SK-N-SH (cell line): ENCODE measurements around the gene CDKL5. TPM values are rescaled to one million over a fixed set of nuclear protein-coding genes. Genes with fewer than 3 reads are reported as not detected.

Source experiments
- CTCF ChIA-PET: fragments of 300-600, 350-600 bp; formaldehyde crosslinking; extraction: SDS; loops from one replicate; lab custom pipeline; 2021; lab: Yijun Ruan, JAX
- POLR2A ChIA-PET: fragments of 350-600 bp; sonication (Branson Sonifier 250); formaldehyde crosslinking; extraction: SDS; loops from one replicate; lab custom pipeline; 2020; ENCODE audit warnings: antibody characterized with exemption, inconsistent platforms; lab: Yijun Ruan, JAX
- DNase-seq: peaks from one replicate; pipeline ENCODE4 v3.0.0; 2012
- H2AFZ ChIP-seq: fragments of 200-600 bp; sonication (generic); 2 replicates; pipeline ENCODE4 v1.8.1; 2016; ENCODE audit warnings: antibody characterized with exemption, mild to moderate bottlenecking, low read depth
- H3F3A ChIP-seq: fragments of 200-600 bp; sonication (generic); replicated peaks from 2 replicates; pipeline ENCODE3; 2016; ENCODE audit warnings: antibody characterized with exemption, mild to moderate bottlenecking; ENCODE audit not compliant: insufficient read depth
- H3K27ac ChIP-seq, 2 experiments: fragments of 200-500 bp in 1 of 2; fragments of 200-600 bp in 1 of 2; sonication (Bioruptor generic) in 1 of 2; sonication (generic), shearing (Covaris generic) in 1 of 2; 2 replicates each; pipeline versions ENCODE4 v1.5.1 to v1.6.1; 2014 to 2016; ENCODE audit warnings: low read depth in 2 of 2, inconsistent platforms in 1 of 2, low read length in 1 of 2, mild to moderate bottlenecking in 1 of 2, mixed read lengths in 1 of 2
- H3K27me3 ChIP-seq: fragments of 200-600 bp; sonication (generic), shearing (Covaris generic); 2 replicates; pipeline ENCODE4 v1.6.1; 2016; ENCODE audit warnings: mixed run types; ENCODE audit not compliant: insufficient read depth
- H3K36me3 ChIP-seq, 2 experiments: fragments of 200-500 bp in 1 of 2; fragments of 200-600 bp in 1 of 2; sonication (Bioruptor generic) in 1 of 2; sonication (generic) in 1 of 2; replicated peaks in 1 of 2; 2 replicates each; pipeline versions ENCODE3 to v1.5.1; 2014 to 2016; ENCODE audit warnings: low read length in 1 of 2, mild to moderate bottlenecking in 1 of 2; ENCODE audit not compliant: insufficient read depth in 2 of 2, control insufficient read depth in 1 of 2
- H3K4me1 ChIP-seq, 2 experiments: fragments of 200-500 bp in 1 of 2; fragments of 200-600 bp in 1 of 2; sonication (Bioruptor generic) in 1 of 2; sonication (generic), shearing (Covaris generic) in 1 of 2; 2 replicates each; pipeline versions ENCODE4 v1.5.1 to v1.6.1; 2014 to 2016; ENCODE audit warnings: low read depth in 1 of 2, low read length in 1 of 2, mixed run types in 1 of 2; ENCODE audit not compliant: insufficient read depth in 2 of 2, control insufficient read depth in 1 of 2
- H3K4me2 ChIP-seq: fragments of 200-600 bp; sonication (generic), shearing (Covaris generic); 2 replicates; pipeline ENCODE4 v1.6.1; 2017; ENCODE audit warnings: mixed run types
- H3K4me3 ChIP-seq, 2 experiments: fragments of 200-500 bp in 1 of 2; fragments of 200-600 bp in 1 of 2; sonication (Bioruptor generic) in 1 of 2; sonication (generic), shearing (Covaris generic) in 1 of 2; 2 replicates each; pipeline versions ENCODE4 v1.5.1 to v1.8.1; 2014 to 2016; ENCODE audit warnings: low read depth in 2 of 2, inconsistent platforms in 1 of 2, low read length in 1 of 2, mild to moderate bottlenecking in 1 of 2, mixed read lengths in 1 of 2, moderate library complexity in 1 of 2
- H3K79me2 ChIP-seq: fragments of 200-600 bp; sonication (generic); 2 replicates; pipeline ENCODE4 v1.8.1; 2017; ENCODE audit warnings: mild to moderate bottlenecking; ENCODE audit not compliant: insufficient read depth
- H3K9ac ChIP-seq: fragments of 200-600 bp; sonication (generic); 2 replicates; pipeline ENCODE4 v1.6.1; 2017; ENCODE audit warnings: mixed run types
- H3K9me2 ChIP-seq: fragments of 200-600 bp; sonication (generic); 2 replicates; pipeline ENCODE4 v1.6.1; 2017; ENCODE audit warnings: mixed run types
- H3K9me3 ChIP-seq: fragments of 200-600 bp; sonication (generic); 2 replicates; pipeline ENCODE4 v1.6.1; 2017; ENCODE audit warnings: mixed run types, mild to moderate bottlenecking, moderate library complexity
- H4K20me1 ChIP-seq: fragments of 200-600 bp; sonication (generic); 2 replicates; pipeline ENCODE4 v1.6.1; 2017; ENCODE audit warnings: mild to moderate bottlenecking, mixed run types; ENCODE audit not compliant: insufficient read depth
- CHD2 ChIP-seq: fragments of 150-350 bp; IDR thresholded peaks from 2 replicates; pipeline ENCODE4 v1.6.1; 2018; ENCODE audit warnings: low read length; ENCODE audit not compliant: partially characterized antibody
- GATA2 ChIP-seq: sonication (generic); formaldehyde crosslinking; IDR thresholded peaks from 2 replicates; pipeline ENCODE4 v1.5.0; 2020; ENCODE audit warnings: mild to moderate bottlenecking, missing genetic modification reagents
- JUND ChIP-seq: IDR thresholded peaks from 2 replicates; pipeline ENCODE4 v1.4.0; 2012
- NFIC ChIP-seq: IDR thresholded peaks from 2 replicates; pipeline ENCODE4 v1.4.0; 2012; ENCODE audit warnings: borderline replicate concordance
- RFX5 ChIP-seq: IDR thresholded peaks from 2 replicates; pipeline ENCODE4 v1.6.1; 2012; ENCODE audit warnings: mild to moderate bottlenecking, improper control_type of control experiment, low read length
- SIN3A ChIP-seq: IDR thresholded peaks from 2 replicates; pipeline ENCODE4 v1.6.1; 2012; ENCODE audit warnings: low read depth, mild to moderate bottlenecking, low read length, moderate library complexity, borderline replicate concordance
- TCF12 ChIP-seq: IDR thresholded peaks from 2 replicates; pipeline ENCODE4 v1.4.0; 2012
- TEAD4 ChIP-seq: IDR thresholded peaks from 2 replicates; pipeline ENCODE4 v1.4.0; 2012; ENCODE audit warnings: mild to moderate bottlenecking, borderline replicate concordance; ENCODE audit not compliant: insufficient read depth
- WGBS: methylation state at CpG from one replicate; pipeline ENCODE4 v1.1.6; 2017; ENCODE audit warnings: low lambda C conversion rate; 5-methylcytosine and 5-hydroxymethylcytosine counted together
- polyA plus RNA-seq, 3 experiments: library from polyadenylated mRNA; depleted of rRNA; stranded (reverse); fragments of >200 nt; gene quantifications; 2 replicates each; pipeline ENCODE4 v1.2.3, GENCODE V29; 2012
- TF ChIP-seq, protein P1 (sequence below): IDR thresholded peaks from 2 replicates; pipeline ENCODE4 v1.6.1; 2012; ENCODE audit warnings: mild to moderate bottlenecking, low read depth, low read length, moderate library complexity
- TF ChIP-seq, protein P2 (sequence below): IDR thresholded peaks from 2 replicates; pipeline ENCODE4 v1.4.0; 2012; ENCODE audit warnings: low read depth, borderline replicate concordance
- TF ChIP-seq, protein P3 (sequence below): IDR thresholded peaks from 2 replicates; pipeline ENCODE4; 2012
- TF ChIP-seq, protein P4 (sequence below): IDR thresholded peaks from 2 replicates; pipeline ENCODE4 v1.4.0; 2012; ENCODE audit warnings: low read depth, borderline replicate concordance

The CDKL5 gene
- polyA plus RNA-seq, 1 of the 3 experiments (the other 2 are of a cell fraction): 1.3 TPM

DNA sequence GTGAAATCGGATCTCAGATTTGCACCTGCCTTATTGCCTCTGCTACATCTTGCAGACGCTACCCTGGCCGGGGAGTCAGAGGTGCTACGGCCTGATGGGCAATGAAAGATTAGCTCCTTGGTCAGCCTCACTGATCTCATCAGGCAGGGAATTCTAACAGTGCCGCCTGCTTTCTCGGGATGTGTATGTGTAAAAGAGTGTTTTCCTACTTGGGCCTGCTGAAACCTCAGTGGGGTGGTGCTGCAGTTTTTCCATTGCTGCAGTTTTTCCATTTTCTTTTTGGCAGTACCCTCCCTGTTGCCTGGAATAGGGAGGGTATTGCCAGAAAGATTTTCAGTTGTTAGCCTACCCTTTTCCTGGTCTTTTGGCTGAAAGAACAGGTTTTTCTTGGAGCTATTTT lies 117.5 kb downstream of the CDKL5 start:
- ChIA-PET CTCF (interaction anchor here (1.4 kb wide), 1 partner anchor 13 kb away, joined by 3 read pairs; no protein-coding TSS in a partner anchor), POLR2A (no interaction called here)
- H3K27ac ChIP-seq: no peak overlapping the region

DNA sequence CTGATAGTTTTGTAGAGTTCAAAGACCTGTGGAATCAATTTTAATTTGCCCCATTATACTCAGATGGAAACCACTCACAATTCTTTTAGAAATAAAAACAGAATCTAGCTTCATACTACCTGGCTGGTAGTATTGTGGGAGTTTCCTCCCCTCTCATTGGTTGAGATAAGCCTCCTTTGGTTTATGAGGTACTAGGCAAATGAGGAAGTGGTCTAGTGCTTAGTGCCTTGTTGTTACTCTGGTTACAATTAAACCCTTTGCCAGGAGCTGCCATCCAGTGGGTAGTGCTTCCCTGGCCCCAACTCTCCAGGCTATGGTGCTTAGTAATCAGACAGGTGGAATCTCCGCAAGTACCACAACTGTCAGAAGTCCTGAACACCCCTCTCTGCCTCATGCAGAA lies 118.3 kb downstream of the CDKL5 start:
- ChIA-PET CTCF (interaction anchor here (1.4 kb wide), 1 partner anchor 12 kb away, joined by 3 read pairs; no protein-coding TSS in a partner anchor), POLR2A (no interaction called here)
- Histone ChIP-seq H3K79me2 (no peaks in the 10 kb centered on the region), H3K36me3 (no peaks in the 10 kb centered on the region), H3F3A (no peaks in the 10 kb centered on the region), H2AFZ (no peak overlapping the region), H3K9me2 (no peaks in the 10 kb centered on the region), H3K9ac (no peak overlapping the region), H3K4me3 (no peak overlapping the region), H3K27ac (no peak overlapping the region), H3K4me1 (peaks cover 0 to 2% of the 10 kb centered on the region in 2 experiments; a peak in 2 of 4 replicates), H4K20me1 (no peaks in the 10 kb centered on the region), H3K4me2 (no peak overlapping the region), H3K27me3 (no peaks in the 10 kb centered on the region), H3K9me3 (no peaks in the 10 kb centered on the region)
- TF ChIP-seq, protein P1, sequence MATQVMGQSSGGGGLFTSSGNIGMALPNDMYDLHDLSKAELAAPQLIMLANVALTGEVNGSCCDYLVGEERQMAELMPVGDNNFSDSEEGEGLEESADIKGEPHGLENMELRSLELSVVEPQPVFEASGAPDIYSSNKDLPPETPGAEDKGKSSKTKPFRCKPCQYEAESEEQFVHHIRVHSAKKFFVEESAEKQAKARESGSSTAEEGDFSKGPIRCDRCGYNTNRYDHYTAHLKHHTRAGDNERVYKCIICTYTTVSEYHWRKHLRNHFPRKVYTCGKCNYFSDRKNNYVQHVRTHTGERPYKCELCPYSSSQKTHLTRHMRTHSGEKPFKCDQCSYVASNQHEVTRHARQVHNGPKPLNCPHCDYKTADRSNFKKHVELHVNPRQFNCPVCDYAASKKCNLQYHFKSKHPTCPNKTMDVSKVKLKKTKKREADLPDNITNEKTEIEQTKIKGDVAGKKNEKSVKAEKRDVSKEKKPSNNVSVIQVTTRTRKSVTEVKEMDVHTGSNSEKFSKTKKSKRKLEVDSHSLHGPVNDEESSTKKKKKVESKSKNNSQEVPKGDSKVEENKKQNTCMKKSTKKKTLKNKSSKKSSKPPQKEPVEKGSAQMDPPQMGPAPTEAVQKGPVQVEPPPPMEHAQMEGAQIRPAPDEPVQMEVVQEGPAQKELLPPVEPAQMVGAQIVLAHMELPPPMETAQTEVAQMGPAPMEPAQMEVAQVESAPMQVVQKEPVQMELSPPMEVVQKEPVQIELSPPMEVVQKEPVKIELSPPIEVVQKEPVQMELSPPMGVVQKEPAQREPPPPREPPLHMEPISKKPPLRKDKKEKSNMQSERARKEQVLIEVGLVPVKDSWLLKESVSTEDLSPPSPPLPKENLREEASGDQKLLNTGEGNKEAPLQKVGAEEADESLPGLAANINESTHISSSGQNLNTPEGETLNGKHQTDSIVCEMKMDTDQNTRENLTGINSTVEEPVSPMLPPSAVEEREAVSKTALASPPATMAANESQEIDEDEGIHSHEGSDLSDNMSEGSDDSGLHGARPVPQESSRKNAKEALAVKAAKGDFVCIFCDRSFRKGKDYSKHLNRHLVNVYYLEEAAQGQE: no peak
- TF ChIP-seq, protein P2, sequence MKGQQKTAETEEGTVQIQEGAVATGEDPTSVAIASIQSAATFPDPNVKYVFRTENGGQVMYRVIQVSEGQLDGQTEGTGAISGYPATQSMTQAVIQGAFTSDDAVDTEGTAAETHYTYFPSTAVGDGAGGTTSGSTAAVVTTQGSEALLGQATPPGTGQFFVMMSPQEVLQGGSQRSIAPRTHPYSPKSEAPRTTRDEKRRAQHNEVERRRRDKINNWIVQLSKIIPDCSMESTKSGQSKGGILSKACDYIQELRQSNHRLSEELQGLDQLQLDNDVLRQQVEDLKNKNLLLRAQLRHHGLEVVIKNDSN: no peak
- TF ChIP-seq TCF12: no peak
- no CpG with 5 or more reads among the region's 1 CpG for WGBS
- DNase-seq: no peak

More for the DNA sequence above, 117.5 kb downstream of the CDKL5 start:
- H3K9me3 ChIP-seq: no peaks in the 10 kb centered on the region
- H3K79me2 ChIP-seq: no peaks in the 10 kb centered on the region
- no peaks in the 10 kb centered on the region for H3K27me3 ChIP-seq
- no peaks in the 10 kb centered on the region for H3F3A ChIP-seq
- peaks cover 0 to 2% of the 10 kb centered on the region in 2 experiments; a peak in 2 of 4 replicates for H3K4me1 ChIP-seq
- H3K9me2 ChIP-seq: no peaks in the 10 kb centered on the region
- H3K9ac ChIP-seq: no peak overlapping the region
- no peak for DNase-seq
- H4K20me1 ChIP-seq: no peaks in the 10 kb centered on the region
- no peak overlapping the region for H3K4me3 ChIP-seq
- H3K36me3 ChIP-seq: peaks cover 0 to 4% of the 10 kb centered on the region in 2 experiments
- no peak overlapping the region for H3K4me2 ChIP-seq
- TF ChIP-seq, protein P3, sequence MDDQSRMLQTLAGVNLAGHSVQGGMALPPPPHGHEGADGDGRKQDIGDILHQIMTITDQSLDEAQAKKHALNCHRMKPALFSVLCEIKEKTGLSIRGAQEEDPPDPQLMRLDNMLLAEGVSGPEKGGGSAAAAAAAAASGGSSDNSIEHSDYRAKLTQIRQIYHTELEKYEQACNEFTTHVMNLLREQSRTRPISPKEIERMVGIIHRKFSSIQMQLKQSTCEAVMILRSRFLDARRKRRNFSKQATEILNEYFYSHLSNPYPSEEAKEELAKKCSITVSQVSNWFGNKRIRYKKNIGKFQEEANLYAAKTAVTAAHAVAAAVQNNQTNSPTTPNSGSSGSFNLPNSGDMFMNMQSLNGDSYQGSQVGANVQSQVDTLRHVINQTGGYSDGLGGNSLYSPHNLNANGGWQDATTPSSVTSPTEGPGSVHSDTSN: no peak
- TF ChIP-seq NFIC (no peak), GATA2 (CRISPR knock-in tag) (no peak), SIN3A (no peak), RFX5 (no peak), JUND (no peak), CHD2 (no peak), TEAD4 (no peak)
- TF ChIP-seq, protein P2: no peak
- TF ChIP-seq, protein P4, sequence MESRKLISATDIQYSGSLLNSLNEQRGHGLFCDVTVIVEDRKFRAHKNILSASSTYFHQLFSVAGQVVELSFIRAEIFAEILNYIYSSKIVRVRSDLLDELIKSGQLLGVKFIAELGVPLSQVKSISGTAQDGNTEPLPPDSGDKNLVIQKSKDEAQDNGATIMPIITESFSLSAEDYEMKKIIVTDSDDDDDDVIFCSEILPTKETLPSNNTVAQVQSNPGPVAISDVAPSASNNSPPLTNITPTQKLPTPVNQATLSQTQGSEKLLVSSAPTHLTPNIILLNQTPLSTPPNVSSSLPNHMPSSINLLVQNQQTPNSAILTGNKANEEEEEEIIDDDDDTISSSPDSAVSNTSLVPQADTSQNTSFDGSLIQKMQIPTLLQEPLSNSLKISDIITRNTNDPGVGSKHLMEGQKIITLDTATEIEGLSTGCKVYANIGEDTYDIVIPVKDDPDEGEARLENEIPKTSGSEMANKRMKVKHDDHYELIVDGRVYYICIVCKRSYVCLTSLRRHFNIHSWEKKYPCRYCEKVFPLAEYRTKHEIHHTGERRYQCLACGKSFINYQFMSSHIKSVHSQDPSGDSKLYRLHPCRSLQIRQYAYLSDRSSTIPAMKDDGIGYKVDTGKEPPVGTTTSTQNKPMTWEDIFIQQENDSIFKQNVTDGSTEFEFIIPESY: no peak
- TF ChIP-seq, all 33 proteins: peak for 0
- 48% methylated on average over 6 of the region's 6 CpGs for WGBS
- no peak overlapping the region for H2AFZ ChIP-seq
